HG03280 (cell line): ENCODE measurements around the gene PTPRS.
"Not testable (repeated sequence)": the region's sequence is repeated elsewhere in the genome, so short reads cannot be mapped to it uniquely, and the experiment has no call there.

Experiments
- ATAC-seq: cut with Tn5 transposase; IDR thresholded peaks from one replicate; pipeline ENCODE4 v1.9.1; 2021; ENCODE audit warnings: mild to moderate bottlenecking, moderate library complexity; ENCODE audit not compliant: unreplicated experiment

The PTPRS gene

GRCh38 chr19:5340637-5341447, at the start of gene PTPRS:
PTPRS (minus strand) TSS chr19:5340812; CDS start chr19:5286140, 54,672 bp downstream.
- ATAC-seq = no peak

- no peak for ATAC-seq
Measured at GRCh38 chr19:5389353-5389752, 48.7 kb upstream of the PTPRS start.

- no peak for ATAC-seq
Measured at GRCh38 chr19:5387472-5387871, 46.9 kb upstream of the PTPRS start.

GRCh38 chr19:5386841-5387240, 46.2 kb upstream of the PTPRS start:
- ATAC-seq = no peak

GRCh38 chr19:5381197-5381596, 40.6 kb upstream of the PTPRS start:
- ATAC-seq = not testable (repeated sequence)

- no peak for ATAC-seq
Measured at GRCh38 chr19:5380215-5380919, 39.8 kb upstream of the PTPRS start.

- ATAC-seq = no peak
Measured at GRCh38 chr19:5376928-5377327, 36.3 kb upstream of the PTPRS start.

GRCh38 chr19:5372572-5373200, 32.1 kb upstream of the PTPRS start:
- ATAC-seq = no peak

- ATAC-seq = no peak
Measured at GRCh38 chr19:5369962-5370367, 29.4 kb upstream of the PTPRS start.

GRCh38 chr19:5369304-5369703, 28.7 kb upstream of the PTPRS start:
- no peak for ATAC-seq

- no peak for ATAC-seq
Measured at GRCh38 chr19:5367530-5368133, 27.0 kb upstream of the PTPRS start.

GRCh38 chr19:5365905-5366304, 25.3 kb upstream of the PTPRS start:
- ATAC-seq = no peak

- ATAC-seq = no peak
Measured at GRCh38 chr19:5364674-5365073, 24.1 kb upstream of the PTPRS start.

GRCh38 chr19:5361839-5362238, 21.2 kb upstream of the PTPRS start:
- not testable (repeated sequence) for ATAC-seq

- ATAC-seq = no peak
Measured at GRCh38 chr19:5361407-5361806, 20.8 kb upstream of the PTPRS start.

GRCh38 chr19:5360003-5360780, 19.6 kb upstream of the PTPRS start:
- ATAC-seq = no peak

- no peak for ATAC-seq
Measured at GRCh38 chr19:5358173-5358800, 17.7 kb upstream of the PTPRS start.

- no peak for ATAC-seq
Measured at GRCh38 chr19:5357584-5357983, 17.0 kb upstream of the PTPRS start.

GRCh38 chr19:5356918-5357317, 16.3 kb upstream of the PTPRS start:
- ATAC-seq = no peak

GRCh38 chr19:5356428-5356827, 15.8 kb upstream of the PTPRS start:
- ATAC-seq = no peak
